Occipital lobe (tissue), 2 donors: ENCODE results near the gene ZC3H11A. TPM values are rescaled to one million over a fixed set of nuclear protein-coding genes. Genes with fewer than 3 reads are reported as not detected.
A peak's percentile ranks its signal among the peaks of the same experiment; 100 is the strongest.
"Not testable (repeated sequence)": the region's sequence is repeated elsewhere in the genome, so short reads cannot be mapped to it uniquely, and the experiment has no call there.

Experiments
- DNase-seq: peaks from one replicate; lab custom pipeline; 2025; lab: John Stamatoyannopoulos, UW
- total RNA-seq: library from RNA; depleted of rRNA; stranded (reverse); fragments of >200 nt; gene quantifications from one replicate; pipeline ENCODE4 v1.2.3, GENCODE V29; 2014

The ZC3H11A gene
- 83.0 TPM for total RNA-seq

- peak; percentile 96 for DNase-seq
Measured at GRCh38 chr1:203795441-203796235, at the start of gene ZC3H11A, which contains the start of gene ZBED6. Gene ZC3H11A (plus strand): TSS chr1:203795623. CDS start chr1:203817071, 21,448 bp downstream. Gene ZBED6 (plus strand): TSS chr1:203795623. CDS start chr1:203797523, 1,900 bp downstream.

GRCh38 chr1:203746281-203746680, 49.1 kb upstream of the ZC3H11A start:
- no peak for DNase-seq

- no peak for DNase-seq
Measured at GRCh38 chr1:203751051-203751450, 44.4 kb upstream of the ZC3H11A start.

- not testable (repeated sequence) for DNase-seq
Measured at GRCh38 chr1:203751618-203752361, 43.6 kb upstream of the ZC3H11A start.

GRCh38 chr1:203754455-203754864, 41.0 kb upstream of the ZC3H11A start:
- no peak for DNase-seq

GRCh38 chr1:203756036-203756435, 39.4 kb upstream of the ZC3H11A start:
- DNase-seq = no peak

GRCh38 chr1:203758749-203759148, 36.7 kb upstream of the ZC3H11A start:
- DNase-seq = not testable (repeated sequence)

GRCh38 chr1:203760506-203760905, 34.9 kb upstream of the ZC3H11A start:
- DNase-seq = no peak

- not testable (repeated sequence) for DNase-seq
Measured at GRCh38 chr1:203761958-203762357, 33.5 kb upstream of the ZC3H11A start.

GRCh38 chr1:203763505-203763904, 31.9 kb upstream of the ZC3H11A start:
- DNase-seq = no peak

GRCh38 chr1:203764105-203765028, 31.1 kb upstream of the ZC3H11A start:
- no peak for DNase-seq

- DNase-seq = no peak
Measured at GRCh38 chr1:203765029-203765837, 30.2 kb upstream of the ZC3H11A start, which contains the start of gene LAX1. Gene LAX1 (plus strand): TSS chr1:203765183. CDS start chr1:203765566, 383 bp downstream.

GRCh38 chr1:203768256-203768655, 27.2 kb upstream of the ZC3H11A start:
- no peak for DNase-seq

- DNase-seq = peak; percentile 23
Measured at GRCh38 chr1:203769505-203770343, 25.7 kb upstream of the ZC3H11A start.

- no peak for DNase-seq
Measured at GRCh38 chr1:203771901-203772301, 23.5 kb upstream of the ZC3H11A start.

- DNase-seq = no peak
Measured at GRCh38 chr1:203772836-203773235, 22.6 kb upstream of the ZC3H11A start.

- no peak for DNase-seq
Measured at GRCh38 chr1:203776636-203777035, 18.8 kb upstream of the ZC3H11A start.

- DNase-seq = no peak
Measured at GRCh38 chr1:203777596-203777995, 17.8 kb upstream of the ZC3H11A start.

- no peak for DNase-seq
Measured at GRCh38 chr1:203778146-203778545, 17.3 kb upstream of the ZC3H11A start.
